ENCODE results near the gene MYO1F. TPM values are rescaled to one million over a fixed set of nuclear protein-coding genes. Genes with fewer than 3 reads are reported as not detected.

MYO1F gene
- total and polyA plus RNA-seq, 10 of the 15 experiments (the other 5 are each of a cell fraction or from before 2014, with no cell fraction given): 3.5 to 49.4 (median 31.3) TPM

DNA sequence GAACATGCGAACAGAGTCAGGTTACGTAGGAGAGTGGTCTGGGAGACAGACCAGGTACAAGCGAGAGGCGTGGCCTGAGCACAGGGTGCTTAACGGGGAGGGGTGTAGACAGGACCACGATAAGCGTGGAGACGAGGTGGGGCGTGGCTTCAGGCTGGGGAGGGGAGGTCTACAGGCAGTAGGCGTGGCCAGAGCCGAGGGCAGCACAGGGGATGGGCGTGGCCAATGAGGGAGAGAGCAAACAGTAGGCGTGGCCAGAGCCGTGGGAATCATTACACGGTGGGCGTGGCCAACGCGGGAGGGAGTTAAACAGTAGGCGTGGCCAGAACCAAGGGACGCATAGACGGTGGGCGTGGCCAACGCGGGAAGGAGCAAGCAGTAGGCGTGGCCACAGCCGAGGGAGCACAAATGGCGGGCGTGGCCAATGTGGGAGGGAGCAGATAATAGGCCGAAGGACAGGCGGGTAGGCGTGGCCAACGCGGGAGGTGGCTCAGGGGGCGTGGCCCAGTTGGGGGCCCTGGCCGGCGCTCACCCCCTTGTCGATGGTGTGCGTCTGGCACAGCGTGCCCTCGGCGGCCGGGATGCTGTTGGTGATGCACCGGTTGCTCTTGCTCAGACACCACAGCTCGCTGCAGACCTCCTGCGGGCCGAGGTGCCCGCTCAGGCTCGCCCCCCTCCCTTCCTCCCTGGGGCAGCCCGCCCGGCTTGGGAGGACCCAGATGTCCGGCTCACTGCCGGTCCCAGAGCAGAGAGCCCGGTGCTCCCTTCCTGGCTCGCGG, 15.2 kb upstream of the MYO1F start (continued):
- TF ChIP-seq LARP7 (IDR thresholded peaks at IDR 0.05) (no peak), HDAC6 (IDR thresholded peaks at IDR 0.05; ENCODE audit: unreplicated experiment) (no peak)
- TF ChIP-seq, protein P1, sequence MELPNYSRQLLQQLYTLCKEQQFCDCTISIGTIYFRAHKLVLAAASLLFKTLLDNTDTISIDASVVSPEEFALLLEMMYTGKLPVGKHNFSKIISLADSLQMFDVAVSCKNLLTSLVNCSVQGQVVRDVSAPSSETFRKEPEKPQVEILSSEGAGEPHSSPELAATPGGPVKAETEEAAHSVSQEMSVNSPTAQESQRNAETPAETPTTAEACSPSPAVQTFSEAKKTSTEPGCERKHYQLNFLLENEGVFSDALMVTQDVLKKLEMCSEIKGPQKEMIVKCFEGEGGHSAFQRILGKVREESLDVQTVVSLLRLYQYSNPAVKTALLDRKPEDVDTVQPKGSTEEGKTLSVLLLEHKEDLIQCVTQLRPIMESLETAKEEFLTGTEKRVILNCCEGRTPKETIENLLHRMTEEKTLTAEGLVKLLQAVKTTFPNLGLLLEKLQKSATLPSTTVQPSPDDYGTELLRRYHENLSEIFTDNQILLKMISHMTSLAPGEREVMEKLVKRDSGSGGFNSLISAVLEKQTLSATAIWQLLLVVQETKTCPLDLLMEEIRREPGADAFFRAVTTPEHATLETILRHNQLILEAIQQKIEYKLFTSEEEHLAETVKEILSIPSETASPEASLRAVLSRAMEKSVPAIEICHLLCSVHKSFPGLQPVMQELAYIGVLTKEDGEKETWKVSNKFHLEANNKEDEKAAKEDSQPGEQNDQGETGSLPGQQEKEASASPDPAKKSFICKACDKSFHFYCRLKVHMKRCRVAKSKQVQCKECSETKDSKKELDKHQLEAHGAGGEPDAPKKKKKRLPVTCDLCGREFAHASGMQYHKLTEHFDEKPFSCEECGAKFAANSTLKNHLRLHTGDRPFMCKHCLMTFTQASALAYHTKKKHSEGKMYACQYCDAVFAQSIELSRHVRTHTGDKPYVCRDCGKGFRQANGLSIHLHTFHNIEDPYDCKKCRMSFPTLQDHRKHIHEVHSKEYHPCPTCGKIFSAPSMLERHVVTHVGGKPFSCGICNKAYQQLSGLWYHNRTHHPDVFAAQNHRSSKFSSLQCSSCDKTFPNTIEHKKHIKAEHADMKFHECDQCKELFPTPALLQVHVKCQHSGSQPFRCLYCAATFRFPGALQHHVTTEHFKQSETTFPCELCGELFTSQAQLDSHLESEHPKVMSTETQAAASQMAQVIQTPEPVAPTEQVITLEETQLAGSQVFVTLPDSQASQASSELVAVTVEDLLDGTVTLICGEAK (IDR thresholded peaks at IDR 0.05; ENCODE audit: borderline replicate concordance): no peak

DNA sequence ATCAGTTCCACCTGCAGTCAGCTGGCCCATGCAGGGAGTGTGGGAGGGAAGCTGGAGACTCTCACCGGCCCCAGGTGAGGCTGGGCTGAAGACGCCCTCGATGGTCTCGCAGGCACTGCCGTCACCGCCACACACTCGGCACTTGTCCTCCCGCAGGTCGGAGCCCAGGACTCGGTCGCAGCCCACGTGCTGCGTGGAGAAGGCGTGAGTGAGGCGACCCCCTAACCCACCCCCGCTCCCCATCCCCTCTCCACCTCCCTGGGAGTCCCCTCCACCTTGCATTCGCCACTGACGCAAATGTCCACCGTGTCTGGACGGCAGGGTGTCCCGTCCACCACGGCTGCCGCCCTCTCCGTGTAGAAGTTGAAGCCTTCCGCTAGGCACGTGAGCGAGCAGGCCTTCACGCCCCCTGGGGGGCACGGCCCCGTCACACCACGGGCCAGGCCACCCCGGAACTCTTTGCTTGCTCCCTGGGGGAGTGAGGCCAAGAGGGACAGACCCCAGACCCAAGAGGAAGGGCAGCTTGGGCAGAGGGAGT, 12.0 kb upstream of the MYO1F start:
- CTCF ChIA-PET: interaction anchor here (1.5 to 2.5 kb wide), 2 partner anchors 11 to 27 kb away, joined by 4 to 13 read pairs; no protein-coding TSS in a partner anchor
- Histone ChIP-seq H2AFZ (ENCODE audit: control insufficient read depth, low read depth, low read length) (no peak overlapping the region), H3K79me2 (ENCODE audit: control insufficient read depth, insufficient read depth, low read length) (no peaks in the 10 kb centered on the region), H3K36me3 (ENCODE audit: control insufficient read depth in 2 of 2, insufficient read depth in 2 of 2, low read length in 1 of 2) (no peaks in the 10 kb centered on the region), H4K20me1 (ENCODE audit: control insufficient read depth, insufficient read depth) (no peaks in the 10 kb centered on the region), H3K27me3 (replicated peaks in 1 of 2; ENCODE audit: control insufficient read depth in 2 of 2, insufficient read depth in 2 of 2, low read length in 1 of 2) (no peaks in the 10 kb centered on the region; a peak in 1 of 4 replicates), H3K4me1 (ENCODE audit: control insufficient read depth, insufficient read depth, low read length) (no peaks in the 10 kb centered on the region), H3K27ac (ENCODE audit: control insufficient read depth, insufficient read depth) (no peak overlapping the region), H3K4me2 (ENCODE audit: control insufficient read depth, insufficient read depth) (no peak overlapping the region), H3K9ac (ENCODE audit: control insufficient read depth, insufficient read depth, low read length) (no peak overlapping the region), H3K9me3 (replicated peaks; ENCODE audit: control insufficient read depth, insufficient read depth, low read length) (peaks cover 6% of the 10 kb centered on the region; the same call in 2 of the 3 replicates), H3K4me3 (no peak overlapping the region)
- no TSS peak for BruUV-seq (replicated peaks)
- WGBS (ENCODE audit: insufficient coverage, insufficient replicate concordance, low lambda C conversion rate, missing lambda C conversion rate): 57% methylated on average over 31 of the region's 32 CpGs
- in situ Hi-C loops (cut with MboI) (no loop called here), intact Hi-C loops (cut with micrococcal nuclease; ENCODE audit: unreplicated experiment) (no loop called here)
- POLR2A ChIA-PET: no interaction called here
- ATAC-seq: no peak
- no peak for DNase-seq (ENCODE audit: low read depth, low spot score)
- no peak for FAIRE-seq
- RAD21 ChIA-PET (ENCODE audit: unreplicated experiment): no interaction called here
- SMC1A ChIA-PET (ENCODE audit: uncharacterized antibody, unreplicated experiment): no interaction called here
- TF ChIP-seq CBX3 (IDR thresholded peaks at IDR 0.05; ENCODE audit: borderline replicate concordance, low read depth) (no peak), SMC3 (IDR thresholded peaks at IDR 0.05; ENCODE audit: borderline replicate concordance, low read length) (no peak), POLR2AphosphoS5 (IDR thresholded peaks at IDR 0.05; ENCODE audit: low read length) (no peak), SMAD5 (IDR thresholded peaks at IDR 0.05; ENCODE audit: low read depth) (no peak), ZSCAN29 (IDR thresholded peaks at IDR 0.05) (no peak), HDGF (IDR thresholded peaks at IDR 0.05) (no peak), PAX8 (IDR thresholded peaks at IDR 0.05) (no peak), ASH2L (IDR thresholded peaks at IDR 0.05; ENCODE audit: borderline replicate concordance, low read depth) (no peak), BHLHE40 (IDR thresholded peaks at IDR 0.05; ENCODE audit: borderline replicate concordance in 1 of 2, low read depth in 2 of 2, low read length in 1 of 2) (no peak), MTA3 (IDR thresholded peaks at IDR 0.05; ENCODE audit: borderline replicate concordance, low read length) (no peak), CHD4 (IDR thresholded peaks at IDR 0.05) (no peak), BCL11A (IDR thresholded peaks at IDR 0.05; ENCODE audit: low read depth, low read length) (no peak)
- TF ChIP-seq, protein P2, sequence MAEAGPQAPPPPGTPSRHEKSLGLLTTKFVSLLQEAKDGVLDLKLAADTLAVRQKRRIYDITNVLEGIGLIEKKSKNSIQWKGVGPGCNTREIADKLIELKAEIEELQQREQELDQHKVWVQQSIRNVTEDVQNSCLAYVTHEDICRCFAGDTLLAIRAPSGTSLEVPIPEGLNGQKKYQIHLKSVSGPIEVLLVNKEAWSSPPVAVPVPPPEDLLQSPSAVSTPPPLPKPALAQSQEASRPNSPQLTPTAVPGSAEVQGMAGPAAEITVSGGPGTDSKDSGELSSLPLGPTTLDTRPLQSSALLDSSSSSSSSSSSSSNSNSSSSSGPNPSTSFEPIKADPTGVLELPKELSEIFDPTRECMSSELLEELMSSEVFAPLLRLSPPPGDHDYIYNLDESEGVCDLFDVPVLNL (IDR thresholded peaks at IDR 0.05; ENCODE audit: low read depth, low read length): no peak
- TF ChIP-seq, protein P3, sequence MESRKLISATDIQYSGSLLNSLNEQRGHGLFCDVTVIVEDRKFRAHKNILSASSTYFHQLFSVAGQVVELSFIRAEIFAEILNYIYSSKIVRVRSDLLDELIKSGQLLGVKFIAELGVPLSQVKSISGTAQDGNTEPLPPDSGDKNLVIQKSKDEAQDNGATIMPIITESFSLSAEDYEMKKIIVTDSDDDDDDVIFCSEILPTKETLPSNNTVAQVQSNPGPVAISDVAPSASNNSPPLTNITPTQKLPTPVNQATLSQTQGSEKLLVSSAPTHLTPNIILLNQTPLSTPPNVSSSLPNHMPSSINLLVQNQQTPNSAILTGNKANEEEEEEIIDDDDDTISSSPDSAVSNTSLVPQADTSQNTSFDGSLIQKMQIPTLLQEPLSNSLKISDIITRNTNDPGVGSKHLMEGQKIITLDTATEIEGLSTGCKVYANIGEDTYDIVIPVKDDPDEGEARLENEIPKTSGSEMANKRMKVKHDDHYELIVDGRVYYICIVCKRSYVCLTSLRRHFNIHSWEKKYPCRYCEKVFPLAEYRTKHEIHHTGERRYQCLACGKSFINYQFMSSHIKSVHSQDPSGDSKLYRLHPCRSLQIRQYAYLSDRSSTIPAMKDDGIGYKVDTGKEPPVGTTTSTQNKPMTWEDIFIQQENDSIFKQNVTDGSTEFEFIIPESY (IDR thresholded peaks at IDR 0.05): no peak
